SK-N-SH (cell line): ENCODE results near the gene CRTC1. TPM values are rescaled to one million over a fixed set of nuclear protein-coding genes. Genes with fewer than 3 reads are reported as not detected.
"Not testable (repeated sequence)": the region's sequence is repeated elsewhere in the genome, so short reads cannot be mapped to it uniquely, and the experiment has no call there.

ENCODE experiments used
- CTCF ChIA-PET: fragments of 300-600, 350-600 bp; formaldehyde crosslinking; extraction: SDS; loops from one replicate; lab custom pipeline; 2021; lab: Yijun Ruan, JAX
- POLR2A ChIA-PET: fragments of 350-600 bp; sonication (Branson Sonifier 250); formaldehyde crosslinking; extraction: SDS; loops from one replicate; lab custom pipeline; 2020; ENCODE audit warnings: antibody characterized with exemption, inconsistent platforms; lab: Yijun Ruan, JAX
- DNase-seq: peaks from one replicate; pipeline ENCODE4 v3.0.0; 2012
- H2AFZ ChIP-seq: fragments of 200-600 bp; sonication (generic); 2 replicates; pipeline ENCODE4 v1.8.1; 2016; ENCODE audit warnings: antibody characterized with exemption, mild to moderate bottlenecking, low read depth
- H3F3A ChIP-seq: fragments of 200-600 bp; sonication (generic); replicated peaks from 2 replicates; pipeline ENCODE3; 2016; ENCODE audit warnings: antibody characterized with exemption, mild to moderate bottlenecking; ENCODE audit not compliant: insufficient read depth
- H3K27ac ChIP-seq, 2 experiments: fragments of 200-500 bp in 1 of 2; fragments of 200-600 bp in 1 of 2; sonication (Bioruptor generic) in 1 of 2; sonication (generic), shearing (Covaris generic) in 1 of 2; 2 replicates each; pipeline versions ENCODE4 v1.5.1 to v1.6.1; 2014 to 2016; ENCODE audit warnings: low read depth in 2 of 2, inconsistent platforms in 1 of 2, low read length in 1 of 2, mild to moderate bottlenecking in 1 of 2, mixed read lengths in 1 of 2
- H3K27me3 ChIP-seq: fragments of 200-600 bp; sonication (generic), shearing (Covaris generic); 2 replicates; pipeline ENCODE4 v1.6.1; 2016; ENCODE audit warnings: mixed run types; ENCODE audit not compliant: insufficient read depth
- H3K36me3 ChIP-seq, 2 experiments: fragments of 200-500 bp in 1 of 2; fragments of 200-600 bp in 1 of 2; sonication (Bioruptor generic) in 1 of 2; sonication (generic) in 1 of 2; replicated peaks in 1 of 2; 2 replicates each; pipeline versions ENCODE3 to v1.5.1; 2014 to 2016; ENCODE audit warnings: low read length in 1 of 2, mild to moderate bottlenecking in 1 of 2; ENCODE audit not compliant: insufficient read depth in 2 of 2, control insufficient read depth in 1 of 2
- H3K4me1 ChIP-seq, 2 experiments: fragments of 200-500 bp in 1 of 2; fragments of 200-600 bp in 1 of 2; sonication (Bioruptor generic) in 1 of 2; sonication (generic), shearing (Covaris generic) in 1 of 2; 2 replicates each; pipeline versions ENCODE4 v1.5.1 to v1.6.1; 2014 to 2016; ENCODE audit warnings: low read depth in 1 of 2, low read length in 1 of 2, mixed run types in 1 of 2; ENCODE audit not compliant: insufficient read depth in 2 of 2, control insufficient read depth in 1 of 2
- H3K4me2 ChIP-seq: fragments of 200-600 bp; sonication (generic), shearing (Covaris generic); 2 replicates; pipeline ENCODE4 v1.6.1; 2017; ENCODE audit warnings: mixed run types
- H3K4me3 ChIP-seq, 2 experiments: fragments of 200-500 bp in 1 of 2; fragments of 200-600 bp in 1 of 2; sonication (Bioruptor generic) in 1 of 2; sonication (generic), shearing (Covaris generic) in 1 of 2; 2 replicates each; pipeline versions ENCODE4 v1.5.1 to v1.8.1; 2014 to 2016; ENCODE audit warnings: low read depth in 2 of 2, inconsistent platforms in 1 of 2, low read length in 1 of 2, mild to moderate bottlenecking in 1 of 2, mixed read lengths in 1 of 2, moderate library complexity in 1 of 2
- H3K79me2 ChIP-seq: fragments of 200-600 bp; sonication (generic); 2 replicates; pipeline ENCODE4 v1.8.1; 2017; ENCODE audit warnings: mild to moderate bottlenecking; ENCODE audit not compliant: insufficient read depth
- H3K9ac ChIP-seq: fragments of 200-600 bp; sonication (generic); 2 replicates; pipeline ENCODE4 v1.6.1; 2017; ENCODE audit warnings: mixed run types
- H3K9me2 ChIP-seq: fragments of 200-600 bp; sonication (generic); 2 replicates; pipeline ENCODE4 v1.6.1; 2017; ENCODE audit warnings: mixed run types
- H3K9me3 ChIP-seq: fragments of 200-600 bp; sonication (generic); 2 replicates; pipeline ENCODE4 v1.6.1; 2017; ENCODE audit warnings: mixed run types, mild to moderate bottlenecking, moderate library complexity
- H4K20me1 ChIP-seq: fragments of 200-600 bp; sonication (generic); 2 replicates; pipeline ENCODE4 v1.6.1; 2017; ENCODE audit warnings: mild to moderate bottlenecking, mixed run types; ENCODE audit not compliant: insufficient read depth
- ELF1 ChIP-seq: IDR thresholded peaks from 2 replicates; pipeline ENCODE4 v1.4.0; 2012
- EP300 ChIP-seq, 2 experiments: IDR thresholded peaks; 2 replicates each; pipeline versions ENCODE4 v1.4.0 to v1.6.1; 2012; ENCODE audit warnings: borderline replicate concordance in 1 of 2, low read depth in 1 of 2, low read length in 1 of 2
- FOSL2 ChIP-seq: IDR thresholded peaks from 2 replicates; pipeline ENCODE4 v1.4.0; 2012; ENCODE audit warnings: low read depth, mild to moderate bottlenecking, moderate library complexity, borderline replicate concordance
- GABPA ChIP-seq: IDR thresholded peaks from 2 replicates; pipeline ENCODE4 v1.4.0; 2012; ENCODE audit warnings: low read depth, mild to moderate bottlenecking
- GATA2 ChIP-seq: sonication (generic); formaldehyde crosslinking; IDR thresholded peaks from 2 replicates; pipeline ENCODE4 v1.5.0; 2020; ENCODE audit warnings: mild to moderate bottlenecking, missing genetic modification reagents
- MEF2A ChIP-seq: IDR thresholded peaks from 2 replicates; pipeline ENCODE4 v1.4.0; 2012; ENCODE audit warnings: low read depth, borderline replicate concordance
- MXI1 ChIP-seq: IDR thresholded peaks from 2 replicates; pipeline ENCODE4 v1.6.1; 2012; ENCODE audit warnings: mild to moderate bottlenecking, low read depth, low read length, improper control_type of control experiment
- NRF1 ChIP-seq: IDR thresholded peaks from 2 replicates; pipeline ENCODE4 v1.6.1; 2012; ENCODE audit warnings: low read depth, mild to moderate bottlenecking, low read length
- RAD21 ChIP-seq: IDR thresholded peaks from 2 replicates; pipeline ENCODE4 v1.6.1; 2012; ENCODE audit warnings: mild to moderate bottlenecking, low read length
- REST ChIP-seq: IDR thresholded peaks from 2 replicates; pipeline ENCODE4 v1.6.1; 2012; ENCODE audit warnings: mild to moderate bottlenecking, low read depth, low read length, moderate library complexity
- RFX5 ChIP-seq: IDR thresholded peaks from 2 replicates; pipeline ENCODE4 v1.6.1; 2012; ENCODE audit warnings: mild to moderate bottlenecking, improper control_type of control experiment, low read length
- SMC3 ChIP-seq: IDR thresholded peaks from 2 replicates; pipeline ENCODE4 v1.6.1; 2012; ENCODE audit warnings: low read depth, low read length, improper control_type of control experiment
- TAF1 ChIP-seq: IDR thresholded peaks from 2 replicates; pipeline ENCODE4 v1.6.1; 2012; ENCODE audit warnings: low read depth, mild to moderate bottlenecking, low read length, moderate library complexity, borderline replicate concordance
- TCF12 ChIP-seq: IDR thresholded peaks from 2 replicates; pipeline ENCODE4 v1.4.0; 2012
- TEAD4 ChIP-seq: IDR thresholded peaks from 2 replicates; pipeline ENCODE4 v1.4.0; 2012; ENCODE audit warnings: mild to moderate bottlenecking, borderline replicate concordance; ENCODE audit not compliant: insufficient read depth
- WGBS: methylation state at CpG from one replicate; pipeline ENCODE4 v1.1.6; 2017; ENCODE audit warnings: low lambda C conversion rate; 5-methylcytosine and 5-hydroxymethylcytosine counted together
- polyA plus RNA-seq, 3 experiments: library from polyadenylated mRNA; depleted of rRNA; stranded (reverse); fragments of >200 nt; gene quantifications; 2 replicates each; pipeline ENCODE4 v1.2.3, GENCODE V29; 2012
- TF ChIP-seq, protein P1 (sequence below): IDR thresholded peaks from 2 replicates; pipeline ENCODE4; 2012
- TF ChIP-seq, protein P2 (sequence below): IDR thresholded peaks from 2 replicates; pipeline ENCODE4 v1.4.0; 2012; ENCODE audit warnings: low read depth, borderline replicate concordance
- TF ChIP-seq, protein P3 (sequence below): fragments of 200-600 bp; sonication (generic); IDR thresholded peaks from 2 replicates; pipeline ENCODE4 v1.6.1; 2017; ENCODE audit warnings: antibody characterized with exemption, mild to moderate bottlenecking, moderate library complexity

The CRTC1 gene
- polyA plus RNA-seq, 1 of the 3 experiments (the other 2 are of a cell fraction) = 5.0 TPM

- TF ChIP-seq, protein P1, sequence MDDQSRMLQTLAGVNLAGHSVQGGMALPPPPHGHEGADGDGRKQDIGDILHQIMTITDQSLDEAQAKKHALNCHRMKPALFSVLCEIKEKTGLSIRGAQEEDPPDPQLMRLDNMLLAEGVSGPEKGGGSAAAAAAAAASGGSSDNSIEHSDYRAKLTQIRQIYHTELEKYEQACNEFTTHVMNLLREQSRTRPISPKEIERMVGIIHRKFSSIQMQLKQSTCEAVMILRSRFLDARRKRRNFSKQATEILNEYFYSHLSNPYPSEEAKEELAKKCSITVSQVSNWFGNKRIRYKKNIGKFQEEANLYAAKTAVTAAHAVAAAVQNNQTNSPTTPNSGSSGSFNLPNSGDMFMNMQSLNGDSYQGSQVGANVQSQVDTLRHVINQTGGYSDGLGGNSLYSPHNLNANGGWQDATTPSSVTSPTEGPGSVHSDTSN = no peak
- TF ChIP-seq ELF1 (no peak), NRF1 (no peak), TEAD4 (no peak), GATA2 (CRISPR knock-in tag) (no peak), SMC3 (no peak)
- TF ChIP-seq, protein P2, sequence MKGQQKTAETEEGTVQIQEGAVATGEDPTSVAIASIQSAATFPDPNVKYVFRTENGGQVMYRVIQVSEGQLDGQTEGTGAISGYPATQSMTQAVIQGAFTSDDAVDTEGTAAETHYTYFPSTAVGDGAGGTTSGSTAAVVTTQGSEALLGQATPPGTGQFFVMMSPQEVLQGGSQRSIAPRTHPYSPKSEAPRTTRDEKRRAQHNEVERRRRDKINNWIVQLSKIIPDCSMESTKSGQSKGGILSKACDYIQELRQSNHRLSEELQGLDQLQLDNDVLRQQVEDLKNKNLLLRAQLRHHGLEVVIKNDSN = no peak
Measured at GRCh38 chr19:18815673-18816072, 132.2 kb downstream of the CRTC1 start (continued).

GRCh38 chr19:18816645-18817044, 133.2 kb downstream of the CRTC1 start:
- H3K9me2 ChIP-seq, H3K4me2 ChIP-seq, DNase-seq, H3K27ac ChIP-seq, H3K9me3 ChIP-seq, H2AFZ ChIP-seq, H3K4me1 ChIP-seq, H4K20me1 ChIP-seq, H3K36me3 ChIP-seq, H3K79me2 ChIP-seq, H3F3A ChIP-seq, H3K9ac ChIP-seq, H3K4me3 ChIP-seq, H3K27me3 ChIP-seq, POLR2A ChIA-PET: not testable (repeated sequence)
- CTCF ChIA-PET = interaction anchor here (0.8 kb wide), 1 partner anchor 15 kb away, joined by 4 read pairs; the partner anchor contains the start of gene UPF1
- WGBS = 90% methylated on average over 2 of the region's 4 CpGs

GRCh38 chr19:18817574-18817973, 134.1 kb downstream of the CRTC1 start:
- TF ChIP-seq TCF12 = no peak
- no peak for TF ChIP-seq RFX5
- TF ChIP-seq FOSL2 = no peak
- TF ChIP-seq REST = no peak
- TF ChIP-seq, protein P3, sequence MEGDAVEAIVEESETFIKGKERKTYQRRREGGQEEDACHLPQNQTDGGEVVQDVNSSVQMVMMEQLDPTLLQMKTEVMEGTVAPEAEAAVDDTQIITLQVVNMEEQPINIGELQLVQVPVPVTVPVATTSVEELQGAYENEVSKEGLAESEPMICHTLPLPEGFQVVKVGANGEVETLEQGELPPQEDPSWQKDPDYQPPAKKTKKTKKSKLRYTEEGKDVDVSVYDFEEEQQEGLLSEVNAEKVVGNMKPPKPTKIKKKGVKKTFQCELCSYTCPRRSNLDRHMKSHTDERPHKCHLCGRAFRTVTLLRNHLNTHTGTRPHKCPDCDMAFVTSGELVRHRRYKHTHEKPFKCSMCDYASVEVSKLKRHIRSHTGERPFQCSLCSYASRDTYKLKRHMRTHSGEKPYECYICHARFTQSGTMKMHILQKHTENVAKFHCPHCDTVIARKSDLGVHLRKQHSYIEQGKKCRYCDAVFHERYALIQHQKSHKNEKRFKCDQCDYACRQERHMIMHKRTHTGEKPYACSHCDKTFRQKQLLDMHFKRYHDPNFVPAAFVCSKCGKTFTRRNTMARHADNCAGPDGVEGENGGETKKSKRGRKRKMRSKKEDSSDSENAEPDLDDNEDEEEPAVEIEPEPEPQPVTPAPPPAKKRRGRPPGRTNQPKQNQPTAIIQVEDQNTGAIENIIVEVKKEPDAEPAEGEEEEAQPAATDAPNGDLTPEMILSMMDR = no peak
- no peak for TF ChIP-seq SMC3
- TF ChIP-seq MEF2A = no peak
- no peak for TF ChIP-seq GABPA
- TF ChIP-seq, protein P1 = no peak
- no peak for TF ChIP-seq TAF1
- TF ChIP-seq EP300 (IDR thresholded peaks at IDR 0.05; ENCODE audit: borderline replicate concordance in 1 of 2, low read depth in 1 of 2, low read length in 1 of 2) = no peak
- TF ChIP-seq ELF1 = no peak
- TF ChIP-seq TEAD4 = no peak
- no peak for TF ChIP-seq RAD21
- TF ChIP-seq MXI1 = no peak
- TF ChIP-seq, all 33 proteins: peak for 0
- CTCF ChIA-PET = interaction anchor here (0.8 kb wide), 1 partner anchor 14 kb away, joined by 4 read pairs; the partner anchor contains the start of gene UPF1

More at GRCh38 chr19:18817574-18817973, 134.1 kb downstream of the CRTC1 start:
- H3K9me2 ChIP-seq = no peaks in the 10 kb centered on the region
- no peaks in the 10 kb centered on the region for H4K20me1 ChIP-seq
- no peak overlapping the region for H2AFZ ChIP-seq
- no peak overlapping the region for H3K9ac ChIP-seq
- H3K36me3 ChIP-seq = no peaks in the 10 kb centered on the region
- H3K9me3 ChIP-seq = no peaks in the 10 kb centered on the region
- POLR2A ChIA-PET = no interaction called here
- H3K27me3 ChIP-seq = no peaks in the 10 kb centered on the region; the same call in 1 of the 2 replicates
- H3K4me3 ChIP-seq = no peak overlapping the region
- no peak overlapping the region for H3K4me2 ChIP-seq
- WGBS = 81% methylated on average over 9 of the region's 9 CpGs
- H3K79me2 ChIP-seq = no peaks in the 10 kb centered on the region
- no peaks in the 10 kb centered on the region for H3K4me1 ChIP-seq
- no peak overlapping the region for H3K27ac ChIP-seq
- no peaks in the 10 kb centered on the region for H3F3A ChIP-seq
- no peak for DNase-seq
